ENCODE data around the gene ZNF808.

- TF ChIP-seq POLR2A (IDR thresholded peaks at IDR 0.05; ENCODE audit: low read depth) = no peak
- TF ChIP-seq CTCF (IDR thresholded peaks at IDR 0.05) = no peak
- no peak for TF ChIP-seq EP300 (IDR thresholded peaks at IDR 0.05)
Measured at GRCh38 chr19:52536448-52536800, 9.0 kb downstream of the ZNF808 start.

All from esophagus muscularis mucosa (tissue), 4 donors.